Sigmoid colon (tissue), 7 donors: ENCODE measurements around the gene DGKQ. TPM values are rescaled to one million over a fixed set of nuclear protein-coding genes. Genes with fewer than 3 reads are reported as not detected.

Experiments used
- DNase-seq: peaks from one replicate; pipeline ENCODE4 v3.0.0-alpha.2; 2019
- H3K27ac ChIP-seq, 4 donors: fragments of 200-600 bp; sonication (generic); one replicate each; pipeline ENCODE4 v1.5.1; 2016 to 2019; ENCODE audit warnings: mild to moderate bottlenecking in 1 of 4
- H3K27me3 ChIP-seq, 3 donors: fragments of 200-600 bp; sonication (generic); one replicate each; pipeline ENCODE4 v1.5.1; 2019; ENCODE audit warnings: mild to moderate bottlenecking in 1 of 3
- H3K36me3 ChIP-seq, 4 donors: fragments of 200-600 bp; sonication (generic); one replicate each; pipeline ENCODE4 v1.5.1; 2016 to 2019
- H3K4me1 ChIP-seq, 4 donors: fragments of 200-600 bp; sonication (generic); one replicate each; pipeline ENCODE4 v1.5.1; 2017 to 2019
- H3K4me3 ChIP-seq, 4 donors: fragments of 200-600 bp; sonication (generic); one replicate each; pipeline ENCODE4 v1.5.1; 2017 to 2019; ENCODE audit warnings: mild to moderate bottlenecking in 2 of 4, moderate library complexity in 1 of 4
- H3K9me3 ChIP-seq, 4 donors: fragments of 200-600 bp in 3 of 4; sonication (generic) in 3 of 4; one replicate each; pipeline versions ENCODE4 v1.5.1 to v1.6.1; 2013 to 2019
- EP300 ChIP-seq, 4 donors: sonication (generic); formaldehyde crosslinking; IDR thresholded peaks; one replicate each; pipeline ENCODE4 v1.6.1; 2017; ENCODE audit warnings: antibody characterized with exemption in 4 of 4
- POLR2A ChIP-seq, 2 donors: fragments of 450-650 bp; IDR thresholded peaks; one replicate each; pipeline ENCODE4 v1.6.1; 2016; ENCODE audit warnings: antibody characterized with exemption in 2 of 2, mild to moderate bottlenecking in 2 of 2, moderate library complexity in 2 of 2
- POLR2AphosphoS5 ChIP-seq, 4 donors: sonication (generic); formaldehyde crosslinking; IDR thresholded peaks; one replicate each; pipeline ENCODE4 v1.6.1; 2017; ENCODE audit warnings: antibody characterized with exemption in 4 of 4
- WGBS, 2 donors: extraction: QIAGEN DNeasy Blood & Tissue Kit; methylation state at CpG; one replicate each; pipeline ENCODE4 v1.1.7; 2013; 5-methylcytosine and 5-hydroxymethylcytosine counted together
- intact Hi-C: fragments of 100-400 bp; cut with DNase I; formaldehyde crosslinking; loops from one replicate; pipeline ENCODE4 v1.15.1; 2023
- polyA plus RNA-seq, 3 donors: library from polyadenylated mRNA; stranded (reverse); fragments of 200-250 nt; gene quantifications; one replicate each; pipeline ENCODE4 v1.2.3, GENCODE V29; 2013
- total RNA-seq, 4 donors: library from RNA; depleted of rRNA; stranded (reverse); fragments of >200 nt; gene quantifications; one replicate each; pipeline ENCODE4 v1.1.0, GENCODE V29; 2016
- TF ChIP-seq, protein P1 (sequence below), 4 experiments: fragments of 450-650 bp in 3 of 4; fragments of 200-600 bp in 1 of 4; IDR thresholded peaks; one replicate each; pipeline ENCODE4 v1.5.1; 2016 to 2019; ENCODE audit warnings: antibody characterized with exemption in 4 of 4, mild to moderate bottlenecking in 3 of 4, moderate library complexity in 2 of 4
- donor health status: healthy with polysubstance abuse.
- donor health status: Bipolar disorder and iron deficiency.
- donor health status: healthy.

Gene DGKQ
- total and polyA plus RNA-seq, 7 donors: 3.5 to 26.2 (median 8.9) TPM

DNA sequence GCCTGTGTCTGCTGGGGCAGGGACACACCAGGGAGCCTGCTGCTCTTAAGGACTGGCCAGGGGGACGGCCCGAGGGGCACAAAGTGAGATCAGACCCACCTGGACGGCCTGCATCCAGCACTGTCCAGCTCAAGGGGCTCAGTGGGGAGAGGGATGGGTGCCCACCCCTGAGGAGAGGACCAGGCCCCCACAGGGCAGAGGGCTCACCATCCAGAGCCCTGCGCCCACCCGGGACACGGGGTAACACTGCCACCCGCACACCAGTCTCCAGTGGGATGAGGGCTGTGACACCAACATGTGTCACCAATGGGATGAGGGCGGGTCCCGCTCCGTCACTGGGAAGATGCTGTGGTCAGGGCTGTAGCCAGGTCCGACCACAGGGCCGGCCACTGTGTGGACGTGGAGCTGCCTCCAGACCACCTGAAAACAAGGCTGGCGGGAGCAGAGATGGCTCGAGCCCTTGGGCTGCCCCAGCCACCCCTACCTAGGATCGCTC lies 13.2 kb downstream of the DGKQ start:
- DNase-seq: peak; percentile 65
- H3K4me3 ChIP-seq: no peak overlapping the region
- no peaks in the 10 kb centered on the region for H3K4me1 ChIP-seq
- WGBS, 2 donors: 89 to 90% methylated on average over 16 of the region's 16 CpGs
- H3K36me3 ChIP-seq: peaks cover 0 to 43% (median 12%) of the 10 kb centered on the region in 4 donors
- no peaks in the 10 kb centered on the region for H3K27me3 ChIP-seq
- no peak overlapping the region for H3K27ac ChIP-seq
- intact Hi-C loops: no loop called here
- H3K9me3 ChIP-seq: no peaks in the 10 kb centered on the region
- TF ChIP-seq, protein P1, sequence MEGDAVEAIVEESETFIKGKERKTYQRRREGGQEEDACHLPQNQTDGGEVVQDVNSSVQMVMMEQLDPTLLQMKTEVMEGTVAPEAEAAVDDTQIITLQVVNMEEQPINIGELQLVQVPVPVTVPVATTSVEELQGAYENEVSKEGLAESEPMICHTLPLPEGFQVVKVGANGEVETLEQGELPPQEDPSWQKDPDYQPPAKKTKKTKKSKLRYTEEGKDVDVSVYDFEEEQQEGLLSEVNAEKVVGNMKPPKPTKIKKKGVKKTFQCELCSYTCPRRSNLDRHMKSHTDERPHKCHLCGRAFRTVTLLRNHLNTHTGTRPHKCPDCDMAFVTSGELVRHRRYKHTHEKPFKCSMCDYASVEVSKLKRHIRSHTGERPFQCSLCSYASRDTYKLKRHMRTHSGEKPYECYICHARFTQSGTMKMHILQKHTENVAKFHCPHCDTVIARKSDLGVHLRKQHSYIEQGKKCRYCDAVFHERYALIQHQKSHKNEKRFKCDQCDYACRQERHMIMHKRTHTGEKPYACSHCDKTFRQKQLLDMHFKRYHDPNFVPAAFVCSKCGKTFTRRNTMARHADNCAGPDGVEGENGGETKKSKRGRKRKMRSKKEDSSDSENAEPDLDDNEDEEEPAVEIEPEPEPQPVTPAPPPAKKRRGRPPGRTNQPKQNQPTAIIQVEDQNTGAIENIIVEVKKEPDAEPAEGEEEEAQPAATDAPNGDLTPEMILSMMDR (IDR thresholded peaks at IDR 0.05): no peak
- no peak for TF ChIP-seq EP300 (IDR thresholded peaks at IDR 0.05)
- no peak for TF ChIP-seq POLR2A (IDR thresholded peaks at IDR 0.05)
- TF ChIP-seq POLR2AphosphoS5 (IDR thresholded peaks at IDR 0.05): no peak

DNA sequence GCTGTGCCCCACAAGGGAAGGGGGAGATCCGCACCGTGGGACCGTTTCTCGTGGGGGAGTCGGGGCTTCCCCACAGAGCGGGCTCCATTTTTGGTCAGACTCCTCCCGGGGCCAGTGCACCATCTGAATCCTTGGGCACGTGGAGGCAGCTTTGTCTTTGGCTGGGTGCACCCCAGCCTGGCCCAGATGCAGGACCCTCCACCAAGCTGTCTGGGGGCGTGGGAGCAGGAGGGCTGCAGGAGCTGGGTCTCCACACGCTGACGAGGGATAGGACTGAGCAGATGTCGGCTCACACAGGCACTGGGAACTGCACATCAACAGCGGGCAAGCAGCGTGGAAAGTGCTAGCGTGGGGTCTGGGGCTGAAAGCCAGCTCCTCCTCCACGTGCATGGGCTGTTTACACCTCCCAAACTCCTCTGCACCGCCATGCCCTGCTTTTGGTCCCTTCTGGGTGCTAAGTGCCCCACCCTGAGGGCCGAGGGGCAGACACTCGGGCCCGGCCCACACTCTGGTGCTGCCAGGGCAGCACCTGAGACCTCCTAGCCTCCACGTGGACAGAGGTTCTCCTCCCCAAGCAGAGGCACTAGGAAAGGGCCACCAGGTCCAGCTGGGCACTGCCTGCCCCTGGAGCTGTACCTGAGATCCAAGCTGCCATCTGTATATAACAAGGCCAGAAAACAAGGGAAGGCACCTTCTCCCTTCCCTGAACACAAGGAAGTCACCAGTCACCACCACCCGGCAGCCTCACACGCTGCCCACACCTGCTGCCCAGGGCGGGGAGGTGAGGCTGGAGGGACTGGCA lies 13.8 kb downstream of the DGKQ start:
- peaks cover 0 to 50% (median 13%) of the 10 kb centered on the region in 4 donors for H3K36me3 ChIP-seq

DNA sequence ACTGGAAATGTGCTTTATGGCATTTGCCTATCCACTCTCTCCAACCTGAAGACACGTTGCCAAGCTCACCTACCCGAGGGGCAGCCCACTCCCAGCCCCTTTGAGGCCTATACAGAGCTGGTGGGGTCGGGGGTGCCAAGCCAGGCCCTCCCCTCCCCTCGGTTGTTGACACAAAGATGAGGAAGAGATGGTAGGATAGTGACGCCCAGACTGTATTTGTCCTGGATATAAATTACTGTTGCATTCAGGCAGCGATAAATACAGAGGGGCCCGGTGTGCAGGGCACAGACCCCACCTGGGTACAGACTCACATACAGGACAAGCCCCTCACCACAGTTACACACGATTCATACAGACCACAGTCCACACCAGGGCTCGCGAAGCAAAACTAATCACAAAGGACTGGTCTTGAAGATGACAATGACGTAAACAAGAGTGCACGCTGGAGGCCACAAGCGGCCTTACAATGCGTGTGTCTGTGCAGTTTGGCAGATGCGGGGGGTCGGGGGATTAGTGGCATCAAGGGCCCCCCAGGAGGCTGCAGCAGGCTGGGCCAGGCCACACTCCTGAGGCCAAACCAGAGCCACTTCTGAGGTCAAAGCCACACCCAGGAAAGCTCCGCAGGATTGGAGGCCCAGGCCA lies 14.6 kb downstream of the DGKQ start:
- WGBS, 2 donors: 75 to 86% methylated on average over 17 of the region's 17 CpGs
- Histone ChIP-seq H3K27me3 (no peaks in the 10 kb centered on the region), H3K27ac (no peak overlapping the region), H3K9me3 (no peaks in the 10 kb centered on the region), H3K36me3 (peaks cover 0 to 57% (median 14%) of the 10 kb centered on the region in 4 donors), H3K4me1 (no peaks in the 10 kb centered on the region), H3K4me3 (no peak overlapping the region)
- no peak for TF ChIP-seq POLR2AphosphoS5 (IDR thresholded peaks at IDR 0.05)
- intact Hi-C loops: no loop called here
- DNase-seq: peak; percentile 60

More for the DNA sequence above, 13.8 kb downstream of the DGKQ start:
- Histone ChIP-seq H3K9me3 (no peaks in the 10 kb centered on the region), H3K4me3 (no peak overlapping the region), H3K27ac (no peak overlapping the region), H3K4me1 (no peaks in the 10 kb centered on the region), H3K27me3 (no peaks in the 10 kb centered on the region)
- TF ChIP-seq EP300 (IDR thresholded peaks at IDR 0.05) (no peak), POLR2A (IDR thresholded peaks at IDR 0.05) (no peak), POLR2AphosphoS5 (IDR thresholded peaks at IDR 0.05) (no peak)
- TF ChIP-seq, protein P1 (IDR thresholded peaks at IDR 0.05): no peak
- DNase-seq: peak; percentile 55
- intact Hi-C loops: no loop called here
- 83 to 88% methylated on average over 24 of the region's 24 CpGs for WGBS, 2 donors

DNA sequence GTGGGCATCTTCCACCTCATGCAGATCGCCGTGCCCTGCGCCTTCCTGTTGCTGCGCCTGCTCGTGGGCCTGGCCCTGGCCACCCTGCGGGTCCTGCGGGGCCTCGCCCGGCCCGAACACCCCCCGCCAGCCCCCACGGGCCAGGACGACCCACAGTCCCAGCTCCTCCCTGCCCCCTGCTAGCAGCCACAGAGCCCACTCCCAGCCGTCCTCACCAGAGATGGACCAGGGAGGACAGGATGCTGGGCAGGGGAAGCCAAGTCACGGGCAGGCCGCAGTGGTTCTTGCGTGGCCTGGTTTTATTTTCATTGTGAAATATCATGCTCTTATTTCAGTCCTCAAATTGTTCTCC lies 15.1 kb downstream of the DGKQ start:
- DNase-seq: peak; percentile 56
- H3K9me3 ChIP-seq: no peaks in the 10 kb centered on the region
- intact Hi-C loops: no loop called here
- H3K4me1 ChIP-seq: no peaks in the 10 kb centered on the region
- WGBS, 2 donors: 90 to 95% methylated on average over 17 of the region's 17 CpGs
- H3K27ac ChIP-seq: no peak overlapping the region
- no peak for TF ChIP-seq EP300 (IDR thresholded peaks at IDR 0.05)
- TF ChIP-seq, protein P1 (IDR thresholded peaks at IDR 0.05): no peak
- no peak for TF ChIP-seq POLR2A (IDR thresholded peaks at IDR 0.05)
- TF ChIP-seq POLR2AphosphoS5 (IDR thresholded peaks at IDR 0.05): no peak
- H3K27me3 ChIP-seq: no peaks in the 10 kb centered on the region
- H3K4me3 ChIP-seq: no peak overlapping the region
- H3K36me3 ChIP-seq: peaks cover 0 to 62% (median 19%) of the 10 kb centered on the region in 4 donors

DNA sequence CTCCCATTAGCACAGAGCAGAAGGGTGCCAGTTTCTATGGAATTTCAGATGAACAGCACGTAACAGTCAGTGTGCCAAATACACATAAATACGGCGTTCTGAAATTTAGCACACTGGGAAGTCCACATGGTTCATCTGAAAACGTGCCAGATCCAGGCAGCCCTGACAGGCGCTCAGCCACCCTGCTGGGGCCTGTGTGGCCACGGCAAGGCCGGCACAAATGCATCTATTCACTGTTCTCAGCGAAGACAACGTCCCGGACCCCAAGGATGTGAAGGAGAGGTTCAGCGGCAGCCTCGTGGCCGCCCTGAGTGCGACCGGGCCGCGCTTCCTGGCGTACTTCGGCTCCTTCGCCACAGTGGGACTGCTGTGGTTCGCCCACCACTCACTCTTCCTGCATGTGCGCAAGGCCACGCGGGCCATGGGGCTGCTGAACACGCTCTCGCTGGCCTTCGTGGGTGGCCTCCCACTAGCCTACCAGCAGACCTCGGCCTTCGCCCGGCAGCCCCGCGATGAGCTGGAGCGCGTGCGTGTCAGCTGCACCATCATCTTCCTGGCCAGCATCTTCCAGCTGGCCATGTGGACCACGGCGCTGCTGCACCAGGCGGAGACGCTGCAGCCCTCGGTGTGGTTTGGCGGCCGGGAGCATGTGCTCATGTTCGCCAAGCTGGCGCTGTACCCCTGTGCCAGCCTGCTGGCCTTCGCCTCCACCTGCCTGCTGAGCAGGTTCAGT lies 15.6 kb downstream of the DGKQ start:
- Histone ChIP-seq H3K4me3 (no peak overlapping the region), H3K27ac (no peak overlapping the region), H3K27me3 (no peaks in the 10 kb centered on the region), H3K36me3 (peaks cover 0 to 62% (median 22%) of the 10 kb centered on the region in 4 donors), H3K4me1 (no peaks in the 10 kb centered on the region), H3K9me3 (no peaks in the 10 kb centered on the region)
- TF ChIP-seq POLR2A (IDR thresholded peaks at IDR 0.05): no peak
- no peak for TF ChIP-seq EP300 (IDR thresholded peaks at IDR 0.05)
- TF ChIP-seq POLR2AphosphoS5 (IDR thresholded peaks at IDR 0.05): no peak
- TF ChIP-seq, protein P1 (IDR thresholded peaks at IDR 0.05): no peak
- peak; percentile 49 for DNase-seq
- WGBS, 2 donors: 95% methylated on average over 45 of the region's 45 CpGs
- intact Hi-C loops: no loop called here
